A673 (cell line): Measurements from ENCODE around the gene GMPPA. TPM values are rescaled to one million over a fixed set of nuclear protein-coding genes. Genes with fewer than 3 reads are reported as not detected.

Experiments used
- BruUV-seq: library from RNA; stranded (reverse); fragments of 400-500 nt; replicated peaks from 2 replicates; lab custom pipeline; 2021; lab: Mats Ljungman, UMichigan
- CTCF ChIA-PET: fragments of 300-600 bp; sonication (Branson Sonifier 250); formaldehyde crosslinking; loops from one replicate; lab custom pipeline; 2022; ENCODE audit warnings: antibody characterized with exemption; lab: Charles Lee
- POLR2A ChIA-PET: fragments of 300-600 bp; sonication (Branson Sonifier 250); formaldehyde crosslinking; loops from one replicate; lab custom pipeline; 2022; ENCODE audit warnings: antibody characterized with exemption; ENCODE audit not compliant: low non-redundant PET; lab: Charles Lee
- DNase-seq: peaks from one replicate; pipeline ENCODE4 v3.0.0-alpha.2; 2015; ENCODE audit warnings: low spot score
- H3K27ac ChIP-seq: fragments of 200-600 bp; sonication (generic); 2 replicates; pipeline ENCODE4 v1.5.1; 2016; ENCODE audit warnings: mixed run types, low read depth, mild to moderate bottlenecking, mixed read lengths, antibody characterized with exemption, low read length; ENCODE audit not compliant: poor library complexity, severe bottlenecking
- H3K27me3 ChIP-seq: fragments of 200-600 bp; sonication (generic); replicated peaks from 2 replicates; pipeline ENCODE4 v1.6.1; 2017; ENCODE audit warnings: mixed run types, low read depth, mild to moderate bottlenecking, mixed read lengths, antibody characterized with exemption, low read length; ENCODE audit not compliant: insufficient read depth, poor library complexity
- H3K36me3 ChIP-seq: fragments of 200-600 bp; sonication (generic); 2 replicates; pipeline ENCODE4 v1.6.1; 2016; ENCODE audit warnings: mixed run types, mild to moderate bottlenecking, mixed read lengths, antibody characterized with exemption, low read length; ENCODE audit not compliant: insufficient read depth, poor library complexity, severe bottlenecking
- H3K4me1 ChIP-seq: fragments of 200-600 bp; sonication (generic); 2 replicates; pipeline ENCODE4 v1.6.1; 2017; ENCODE audit warnings: mixed run types, mild to moderate bottlenecking, mixed read lengths, antibody characterized with exemption, low read length; ENCODE audit not compliant: insufficient read depth, poor library complexity, severe bottlenecking
- H3K4me3 ChIP-seq: fragments of 200-600 bp; sonication (generic); 2 replicates; pipeline ENCODE4 v1.5.1; 2016; ENCODE audit warnings: low read depth, mixed run types, mild to moderate bottlenecking, mixed read lengths, low read length; ENCODE audit not compliant: poor library complexity, severe bottlenecking
- H3K9me3 ChIP-seq: fragments of 200-600 bp; sonication (generic); 2 replicates; pipeline ENCODE4 v1.6.1; 2016; ENCODE audit warnings: mixed run types, low read depth, mild to moderate bottlenecking, mixed read lengths, antibody characterized with exemption, low read length; ENCODE audit not compliant: poor library complexity, severe bottlenecking
- CTCF ChIP-seq: fragments of 300-800, 200-600 bp; sonication (generic); conservative IDR thresholded peaks from 2 replicates; pipeline ENCODE4 v1.5.1; 2017; ENCODE audit warnings: low read depth, mild to moderate bottlenecking, antibody characterized with exemption, low read length, moderate library complexity, mixed read lengths
- EZH2 ChIP-seq: fragments of 200-600 bp; sonication (generic); IDR thresholded peaks from 2 replicates; pipeline ENCODE4 v1.6.1; 2017; ENCODE audit warnings: borderline replicate concordance, low read depth, mild to moderate bottlenecking, mixed read lengths, antibody characterized with exemption, low read length; ENCODE audit not compliant: poor library complexity, severe bottlenecking
- intact Hi-C: fragments of 100-400 bp; cut with micrococcal nuclease; formaldehyde crosslinking; loops from one replicate; pipeline ENCODE4 v1.10.0; 2022; ENCODE audit not compliant: unreplicated experiment
- total RNA-seq: library from RNA; stranded (reverse); gene quantifications from 2 replicates; pipeline ENCODE4 v1.2.3, GENCODE V29; 2021

The GMPPA gene
- total RNA-seq, 1 experiment from 2014 or later: 32.1 TPM

DNA sequence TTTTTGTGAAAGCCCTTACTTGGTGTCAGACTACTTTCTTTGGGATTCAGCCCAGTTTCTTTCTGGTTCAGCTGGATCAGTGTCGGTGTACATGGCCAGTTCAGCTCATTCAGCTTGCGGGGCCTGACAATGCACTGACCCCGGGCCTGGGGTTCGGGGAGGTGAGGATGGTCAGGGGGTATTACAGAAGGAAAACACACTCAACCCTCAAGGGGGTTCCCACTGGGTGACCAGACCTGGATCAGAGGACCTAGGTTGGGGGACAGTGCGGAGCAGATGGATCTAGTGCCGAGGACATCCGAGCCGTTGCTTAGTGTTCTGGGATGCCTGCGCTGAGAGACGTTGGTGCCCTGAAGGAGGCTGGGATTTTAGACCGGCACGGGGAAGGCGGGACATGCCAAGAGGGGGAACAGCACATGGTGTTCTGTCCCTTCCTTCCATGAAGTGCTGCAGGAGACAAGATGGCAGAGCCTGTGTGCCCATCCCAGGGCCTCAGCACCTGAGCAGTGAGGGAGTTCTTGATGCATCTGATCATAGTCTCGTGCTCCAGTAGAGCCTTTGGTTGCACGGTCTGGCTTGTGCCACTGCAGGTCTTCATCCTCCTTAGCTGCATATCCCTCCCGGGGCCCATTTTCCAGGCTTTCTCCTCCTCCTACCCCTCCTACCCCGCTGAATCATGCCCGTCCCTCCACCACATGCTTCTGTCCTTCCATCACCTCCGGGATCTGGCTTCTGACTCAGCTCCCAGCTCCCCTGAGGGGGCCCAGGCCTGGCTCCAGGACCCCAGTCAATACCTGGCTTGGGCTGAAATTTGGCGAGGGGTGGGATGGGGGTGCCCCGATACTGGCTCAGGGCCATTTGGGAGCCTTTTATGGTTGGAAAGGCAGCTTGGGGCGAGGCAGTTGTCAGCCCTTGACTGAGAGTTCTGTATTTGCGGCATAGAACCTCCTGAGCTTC lies 46.1 kb upstream of the GMPPA start:
- BruUV-seq: no TSS peak
- no peaks in the 10 kb centered on the region for H3K27me3 ChIP-seq
- ChIA-PET POLR2A (interaction anchor here (0.6 kb wide), 1 partner anchor 1087 kb away, joined by 3 read pairs; no protein-coding TSS in a partner anchor), CTCF (interaction anchor here (0.5 to 0.6 kb wide), 2 partner anchors 89 to 145 kb away, joined by 4 to 6 read pairs; no protein-coding TSS in a partner anchor)
- no peaks in the 10 kb centered on the region for H3K9me3 ChIP-seq
- peak overlapping the region; percentile 30 for H3K27ac ChIP-seq
- no peak for DNase-seq
- H3K36me3 ChIP-seq: no peaks in the 10 kb centered on the region
- TF ChIP-seq EZH2 (no peak), CTCF (no peak)
- intact Hi-C loops: no loop called here
- H3K4me1 ChIP-seq: peaks cover 5% of the 10 kb centered on the region
- no peak overlapping the region for H3K4me3 ChIP-seq

- H3K4me1 ChIP-seq: peaks cover 5% of the 10 kb centered on the region
- H3K36me3 ChIP-seq: no peaks in the 10 kb centered on the region
- no peak overlapping the region for H3K4me3 ChIP-seq
- no peak for DNase-seq
- no peaks in the 10 kb centered on the region for H3K27me3 ChIP-seq
- POLR2A ChIA-PET: interaction anchor here (0.5 kb wide), 1 partner anchor 219 kb away, joined by 4 read pairs; no protein-coding TSS in a partner anchor
- CTCF ChIA-PET: no interaction called here
- BruUV-seq: no TSS peak
- TF ChIP-seq CTCF: no peak
- no peak for TF ChIP-seq EZH2
- H3K27ac ChIP-seq: peak overlapping the region; percentile 30
- no peaks in the 10 kb centered on the region for H3K9me3 ChIP-seq
- intact Hi-C loops: no loop called here
These were observed 44.8 kb upstream of the GMPPA start for GRCh38 chr2:219453671-219454590.

DNA sequence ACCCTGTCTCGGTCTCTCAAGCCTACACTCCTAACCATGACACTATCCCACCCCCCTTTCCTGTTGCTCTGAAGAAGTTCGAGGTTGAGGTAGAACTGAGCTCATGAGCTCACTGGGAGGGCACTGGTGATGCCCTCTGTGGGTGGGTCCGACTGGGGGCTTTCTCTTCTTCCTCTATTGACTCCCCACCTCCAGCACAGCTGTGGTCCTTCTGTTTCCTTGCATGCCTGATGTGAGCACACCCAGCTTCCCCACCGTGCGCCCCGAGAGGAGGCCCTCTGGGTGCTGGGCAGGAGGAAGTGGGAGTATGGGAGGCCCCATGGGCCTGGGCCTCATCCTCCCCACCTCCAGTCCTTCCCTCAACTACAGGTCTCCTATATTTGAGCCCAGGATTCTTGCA lies 43.1 kb upstream of the GMPPA start:
- POLR2A ChIA-PET: no interaction called here
- BruUV-seq: no TSS peak

More for the DNA sequence above, 43.1 kb upstream of the GMPPA start:
- Histone ChIP-seq H3K27ac (no peak overlapping the region), H3K36me3 (no peaks in the 10 kb centered on the region), H3K9me3 (no peaks in the 10 kb centered on the region), H3K4me1 (peaks cover 6% of the 10 kb centered on the region), H3K4me3 (no peak overlapping the region), H3K27me3 (no peaks in the 10 kb centered on the region)
- no peak for DNase-seq
- CTCF ChIA-PET: interaction anchor here (1.1 to 1.2 kb wide), 2 partner anchors 19 to 74 kb away, joined by 3 to 4 read pairs; no protein-coding TSS in a partner anchor
- intact Hi-C loops: no loop called here
- TF ChIP-seq EZH2 (no peak), CTCF (no peak)
